Effector memory CD8-positive, alpha-beta T cell (primary cell): Measurements from ENCODE around the gene KIRREL1.

Source experiments
- ATAC-seq: fragments of 150-1000 bp; cut with Tn5 transposase; replicated peaks from 2 replicates; pipeline ENCODE4 v1.10.0; 2021; ENCODE audit warnings: mild to moderate bottlenecking, moderate library complexity
- DNase-seq, 3 experiments: peaks; one replicate each; pipeline ENCODE4 v3.0.0; 2021
- H3K27ac Mint-ChIP-seq, 2 donors: one replicate each; pipeline ENCODE4 v1.8.0; 2022; ENCODE audit warnings: mild to moderate bottlenecking in 2 of 2, mixed read lengths in 2 of 2, moderate library complexity in 2 of 2
- H3K27me3 Mint-ChIP-seq, 2 donors: one replicate each; pipeline ENCODE4 v1.8.0; 2022; ENCODE audit warnings: mixed read lengths in 2 of 2
- H3K36me3 Mint-ChIP-seq: one replicate; pipeline ENCODE4 v1.8.0; 2022; ENCODE audit warnings: mild to moderate bottlenecking, moderate library complexity, mixed read lengths; ENCODE audit not compliant: insufficient read depth
- H3K4me1 Mint-ChIP-seq, 2 donors: one replicate each; pipeline ENCODE4 v1.8.0; 2022; ENCODE audit warnings: low read depth in 2 of 2, mixed read lengths in 2 of 2
- H3K4me3 Mint-ChIP-seq, 2 donors: one replicate each; pipeline ENCODE4 v1.8.0; 2022; ENCODE audit warnings: mild to moderate bottlenecking in 2 of 2, mixed read lengths in 2 of 2, moderate library complexity in 2 of 2
- H3K9me3 Mint-ChIP-seq, 2 donors: one replicate each; pipeline ENCODE4 v1.8.0; 2022; ENCODE audit warnings: mixed read lengths in 2 of 2

KIRREL1 gene

DNA sequence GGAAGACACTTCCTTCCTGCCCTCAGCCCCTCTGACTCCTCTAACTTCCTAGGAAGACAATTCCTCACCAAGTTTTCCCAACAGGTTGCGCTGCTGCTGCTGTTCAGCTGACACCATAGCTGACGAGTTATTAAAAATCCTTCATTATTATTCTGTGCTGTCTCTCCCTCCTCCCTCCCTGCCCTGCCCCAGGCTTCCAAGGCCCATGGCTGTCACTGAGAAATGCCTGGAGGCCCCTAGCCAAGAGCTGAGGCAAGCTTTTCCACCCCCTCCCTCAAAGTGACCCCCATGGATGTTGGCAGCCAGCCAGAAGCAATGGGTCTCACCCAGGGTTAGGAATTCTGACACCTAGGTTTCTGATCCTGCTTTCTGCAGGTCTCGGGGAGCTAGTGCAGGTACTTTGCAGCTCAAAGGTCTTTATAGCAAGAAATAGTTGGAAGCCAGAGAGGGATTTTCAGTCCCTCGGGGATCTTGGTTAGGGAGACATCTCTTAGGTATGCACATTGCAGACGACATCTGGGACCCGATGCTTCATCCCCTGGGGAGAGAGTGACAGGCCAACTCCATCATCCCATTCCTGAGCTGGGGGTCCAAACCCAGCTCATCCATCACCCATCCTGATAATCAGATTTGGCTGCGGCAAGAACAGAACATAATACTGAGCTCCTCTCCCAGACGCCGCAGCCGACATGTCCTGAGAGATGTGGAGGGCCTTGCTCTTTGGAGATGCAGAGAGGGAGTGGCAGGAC, 65.0 kb downstream of the KIRREL1 start:
- Mint-ChIP-seq H3K36me3 (no peaks in the 10 kb centered on the region), H3K4me1 (no peaks in the 10 kb centered on the region), H3K27me3 (peaks cover 49 to 61% of the 10 kb centered on the region in 2 donors), H3K9me3 (no peaks in the 10 kb centered on the region), H3K4me3 (no peak overlapping the region), H3K27ac (no peak overlapping the region)
- ATAC-seq (no peak), DNase-seq (no peak)

DNA sequence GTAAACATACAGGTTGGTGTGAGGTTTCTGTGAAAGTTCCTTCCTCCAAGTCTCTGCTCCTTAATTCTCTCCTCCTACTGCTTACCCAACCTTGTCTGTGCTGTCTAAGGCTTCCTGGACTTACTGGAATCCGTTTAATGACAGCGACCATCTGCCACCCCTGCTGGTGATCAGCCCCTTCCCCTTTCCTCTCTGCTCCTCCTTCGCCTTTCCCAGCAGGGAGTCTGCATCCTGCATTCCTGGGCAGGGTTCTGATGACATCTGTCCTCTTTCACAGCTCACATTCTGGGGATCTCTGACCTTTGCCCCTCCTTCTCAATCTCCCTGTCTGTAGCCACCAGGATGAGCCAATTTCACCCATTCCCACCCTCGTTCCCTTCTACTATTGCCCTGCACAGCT, 66.5 kb downstream of the KIRREL1 start:
- ATAC-seq = no peak
- no peaks in the 10 kb centered on the region for H3K4me1 Mint-ChIP-seq
- no peak overlapping the region for H3K27ac Mint-ChIP-seq
- no peak for DNase-seq
- no peaks in the 10 kb centered on the region for H3K9me3 Mint-ChIP-seq
- H3K27me3 Mint-ChIP-seq = peaks cover 42 to 53% of the 10 kb centered on the region in 2 donors
- H3K4me3 Mint-ChIP-seq = no peak overlapping the region
- no peaks in the 10 kb centered on the region for H3K36me3 Mint-ChIP-seq

DNA sequence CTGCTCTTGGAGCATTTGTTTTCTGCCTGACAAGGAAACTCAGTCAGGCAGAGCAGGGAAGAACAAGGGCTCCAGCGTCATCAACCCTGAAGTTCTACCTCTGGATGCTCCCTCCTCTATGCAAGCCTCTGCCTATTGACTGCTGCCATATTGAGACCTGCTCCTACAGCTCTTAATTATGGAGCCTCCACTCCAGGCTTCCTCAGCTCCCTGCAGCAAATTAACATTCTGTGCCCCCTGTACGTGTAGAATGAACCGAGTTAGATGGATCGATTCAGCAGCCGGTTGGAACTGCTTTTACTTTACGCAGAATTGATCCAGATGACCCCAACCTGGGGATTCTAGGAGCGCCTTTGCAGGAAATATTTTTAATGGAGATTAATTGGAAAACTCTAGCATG, 68.7 kb downstream of the KIRREL1 start:
- Mint-ChIP-seq H3K27me3 (peaks cover 43 to 52% of the 10 kb centered on the region in 2 donors), H3K4me1 (no peaks in the 10 kb centered on the region), H3K4me3 (no peak overlapping the region), H3K27ac (no peak overlapping the region), H3K9me3 (no peaks in the 10 kb centered on the region), H3K36me3 (no peaks in the 10 kb centered on the region)
- DNase-seq (no peak), ATAC-seq (no peak)

GRCh38 chr1:158067662-158068061, 74.2 kb downstream of the KIRREL1 start:
- no peaks in the 10 kb centered on the region for H3K36me3 Mint-ChIP-seq
- H3K4me3 Mint-ChIP-seq = no peak overlapping the region
- DNase-seq (no peak), ATAC-seq (no peak)
- H3K27ac Mint-ChIP-seq = no peak overlapping the region
- H3K4me1 Mint-ChIP-seq = peaks cover 1 to 4% of the 10 kb centered on the region in 2 donors
- no peaks in the 10 kb centered on the region for H3K9me3 Mint-ChIP-seq
- peaks cover 43 to 62% of the 10 kb centered on the region in 2 donors for H3K27me3 Mint-ChIP-seq

DNA sequence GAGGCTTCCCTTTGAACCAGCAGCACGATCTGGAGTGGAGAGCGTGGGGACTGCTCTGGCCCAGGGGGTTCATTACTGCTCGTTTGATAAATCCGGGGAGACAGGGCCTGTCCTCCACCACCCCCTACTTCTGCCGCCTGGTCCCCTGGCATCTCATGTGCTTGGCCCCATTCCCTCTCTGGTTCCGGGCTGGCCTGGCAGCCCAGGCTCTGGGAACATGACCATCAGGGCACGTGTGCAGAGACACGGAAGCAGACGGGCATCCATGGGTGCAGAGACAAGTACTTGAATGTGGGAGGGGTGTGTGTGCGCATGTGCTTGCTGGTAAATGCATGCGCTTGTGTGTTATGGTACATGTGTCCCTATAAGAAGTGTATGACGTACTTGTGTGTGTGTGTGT, 75.5 kb downstream of the KIRREL1 start:
- H3K9me3 Mint-ChIP-seq = no peaks in the 10 kb centered on the region
- no peaks in the 10 kb centered on the region for H3K36me3 Mint-ChIP-seq
- peaks cover 38 to 56% of the 10 kb centered on the region in 2 donors for H3K27me3 Mint-ChIP-seq
- no peak for DNase-seq
- H3K4me1 Mint-ChIP-seq = peaks cover 1 to 4% of the 10 kb centered on the region in 2 donors
- no peak overlapping the region for H3K4me3 Mint-ChIP-seq
- H3K27ac Mint-ChIP-seq = no peak overlapping the region
- no peak for ATAC-seq

DNA sequence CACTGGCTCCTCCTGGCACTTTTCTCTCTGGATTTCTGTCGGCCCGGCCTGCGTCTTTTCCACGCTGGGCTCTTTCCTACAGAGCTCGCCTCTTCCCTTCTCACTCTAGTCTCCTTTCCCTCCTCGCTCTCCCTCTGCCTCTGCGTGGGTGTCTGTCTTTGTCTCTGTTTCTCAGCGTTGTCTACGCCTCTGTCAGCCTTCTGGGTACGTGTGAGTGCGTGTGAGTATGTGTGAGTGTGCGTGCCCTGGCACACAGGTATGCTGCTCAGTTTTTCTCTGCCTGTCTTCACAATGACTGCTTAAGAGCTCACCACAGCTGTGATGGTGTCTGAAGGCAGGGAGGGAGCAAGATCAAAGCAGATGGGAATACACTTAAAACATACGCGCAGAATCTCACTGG, 77.7 kb downstream of the KIRREL1 start:
- Mint-ChIP-seq H3K36me3 (no peaks in the 10 kb centered on the region), H3K27ac (no peak overlapping the region), H3K9me3 (no peaks in the 10 kb centered on the region), H3K4me3 (no peak overlapping the region), H3K4me1 (peaks cover 1 to 4% of the 10 kb centered on the region in 2 donors), H3K27me3 (peaks cover 34 to 64% of the 10 kb centered on the region in 2 donors)
- DNase-seq (no peak), ATAC-seq (no peak)

DNA sequence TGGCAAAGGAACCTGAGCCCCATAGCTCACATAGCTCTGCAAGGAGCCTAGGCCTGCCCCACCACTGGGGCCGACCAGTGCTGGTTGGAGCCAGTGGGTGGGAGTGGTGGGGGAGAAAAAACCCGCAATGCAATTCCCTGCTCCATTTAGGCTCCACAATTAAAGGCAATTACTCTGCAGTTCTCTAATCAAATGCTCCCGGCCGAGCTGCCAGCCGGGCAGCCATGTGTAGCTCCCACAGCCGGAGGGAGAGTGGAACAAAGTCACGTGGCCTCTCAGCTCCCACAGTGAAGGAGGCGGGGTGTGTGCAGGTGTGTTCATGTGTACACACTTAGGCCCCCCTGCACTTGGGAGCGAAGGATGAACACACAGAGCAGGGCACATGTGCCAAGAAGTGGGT, 81.6 kb downstream of the KIRREL1 start:
- Mint-ChIP-seq H3K4me3 (no peak overlapping the region), H3K36me3 (no peaks in the 10 kb centered on the region), H3K4me1 (peaks cover 1 to 4% of the 10 kb centered on the region in 2 donors), H3K27ac (no peak overlapping the region), H3K9me3 (no peaks in the 10 kb centered on the region), H3K27me3 (peaks cover 29 to 40% of the 10 kb centered on the region in 2 donors)
- no peak for DNase-seq
- ATAC-seq = no peak

GRCh38 chr1:158076441-158076840, 83.0 kb downstream of the KIRREL1 start:
- Mint-ChIP-seq H3K27ac (no peak overlapping the region), H3K4me3 (no peak overlapping the region), H3K9me3 (no peaks in the 10 kb centered on the region), H3K27me3 (peaks cover 26 to 40% of the 10 kb centered on the region in 2 donors), H3K36me3 (no peaks in the 10 kb centered on the region), H3K4me1 (peaks cover 0 to 1% of the 10 kb centered on the region in 2 donors)
- ATAC-seq (no peak), DNase-seq (no peak)

DNA sequence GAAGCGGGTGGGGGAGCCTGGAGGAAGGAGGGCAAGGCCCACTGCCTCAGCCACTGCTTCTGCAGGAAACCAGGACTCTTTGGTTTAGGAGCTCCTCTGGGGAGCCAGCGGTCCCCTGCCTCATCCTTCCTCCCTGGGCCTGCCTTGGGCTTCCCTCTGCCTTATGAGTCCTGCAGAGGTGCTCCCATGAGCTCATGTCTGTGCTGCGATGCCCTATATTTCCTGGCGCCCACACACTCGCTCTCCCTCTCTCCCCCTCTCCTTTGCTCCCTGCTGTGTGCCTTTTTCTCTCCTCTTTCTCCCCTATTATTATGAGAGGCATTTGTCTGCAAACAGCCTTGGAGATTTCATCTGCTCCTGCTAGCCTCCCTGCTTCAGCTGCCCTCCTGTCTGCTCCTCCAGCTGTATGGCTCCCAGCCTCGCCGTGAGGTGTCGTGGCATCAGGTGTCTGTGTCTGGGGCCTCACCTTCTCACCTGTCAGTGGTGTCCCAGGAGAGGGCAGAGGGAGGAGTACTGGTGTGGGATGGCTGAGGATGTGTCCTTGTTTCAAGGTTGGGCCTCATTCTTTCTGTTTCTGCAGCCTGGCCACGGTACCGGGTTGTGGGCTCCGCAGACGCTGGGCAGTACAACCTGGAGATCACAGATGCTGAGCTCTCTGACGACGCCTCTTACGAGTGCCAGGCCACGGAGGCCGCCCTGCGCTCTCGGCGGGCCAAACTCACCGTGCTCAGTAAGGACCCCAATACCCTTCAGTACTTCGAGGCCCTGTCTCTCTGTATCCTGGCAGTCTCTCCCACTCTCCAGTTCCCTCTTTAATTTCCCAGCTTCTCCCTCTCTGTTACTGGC, 84.2 kb downstream of the KIRREL1 start:
- H3K36me3 Mint-ChIP-seq = no peaks in the 10 kb centered on the region
- no peak for DNase-seq
- no peak for ATAC-seq

DNA sequence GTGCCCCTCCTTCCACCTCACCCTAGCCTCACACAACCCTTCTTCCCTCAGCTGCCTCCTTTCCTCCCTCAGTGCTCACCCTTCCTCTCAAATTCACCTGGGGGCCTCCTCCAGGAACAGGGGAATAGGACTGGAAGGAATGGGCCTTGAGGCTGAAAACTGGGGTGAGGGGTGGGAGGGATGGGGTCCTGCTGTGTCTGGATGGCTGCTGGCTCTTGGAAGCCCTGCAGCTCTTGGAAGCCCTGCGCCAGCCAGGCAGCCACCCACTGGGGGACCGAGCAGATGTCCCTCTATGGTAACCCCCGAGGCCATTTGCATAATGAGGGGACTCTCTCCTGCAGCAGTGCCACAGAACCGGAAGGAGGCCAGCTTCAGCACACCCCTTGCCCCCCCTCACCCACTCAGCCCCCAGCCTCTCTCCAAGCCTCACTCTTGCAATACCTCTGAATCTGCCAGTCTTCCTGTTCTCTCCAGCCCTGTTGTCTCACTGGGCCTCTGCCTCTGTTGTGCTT, 85.2 kb downstream of the KIRREL1 start:
- H3K4me3 Mint-ChIP-seq = no peak overlapping the region
- H3K4me1 Mint-ChIP-seq = no peaks in the 10 kb centered on the region
- no peak overlapping the region for H3K27ac Mint-ChIP-seq
- peaks cover 30 to 40% of the 10 kb centered on the region in 2 donors for H3K27me3 Mint-ChIP-seq
- no peaks in the 10 kb centered on the region for H3K36me3 Mint-ChIP-seq
- DNase-seq (no peak), ATAC-seq (no peak)
- no peaks in the 10 kb centered on the region for H3K9me3 Mint-ChIP-seq

More for the DNA sequence above, 84.2 kb downstream of the KIRREL1 start:
- Mint-ChIP-seq H3K4me1 (no peaks in the 10 kb centered on the region), H3K4me3 (no peak overlapping the region), H3K27ac (no peak overlapping the region), H3K9me3 (no peaks in the 10 kb centered on the region), H3K27me3 (peaks cover 23 to 33% of the 10 kb centered on the region in 2 donors)

- DNase-seq (no peak), ATAC-seq (no peak)
- Mint-ChIP-seq H3K27me3 (peaks cover 30 to 39% of the 10 kb centered on the region in 2 donors), H3K9me3 (no peaks in the 10 kb centered on the region), H3K4me1 (no peaks in the 10 kb centered on the region), H3K4me3 (no peak overlapping the region), H3K27ac (no peak overlapping the region), H3K36me3 (no peaks in the 10 kb centered on the region)
Observed at GRCh38 chr1:158080066-158080465, 86.6 kb downstream of the KIRREL1 start.

DNA sequence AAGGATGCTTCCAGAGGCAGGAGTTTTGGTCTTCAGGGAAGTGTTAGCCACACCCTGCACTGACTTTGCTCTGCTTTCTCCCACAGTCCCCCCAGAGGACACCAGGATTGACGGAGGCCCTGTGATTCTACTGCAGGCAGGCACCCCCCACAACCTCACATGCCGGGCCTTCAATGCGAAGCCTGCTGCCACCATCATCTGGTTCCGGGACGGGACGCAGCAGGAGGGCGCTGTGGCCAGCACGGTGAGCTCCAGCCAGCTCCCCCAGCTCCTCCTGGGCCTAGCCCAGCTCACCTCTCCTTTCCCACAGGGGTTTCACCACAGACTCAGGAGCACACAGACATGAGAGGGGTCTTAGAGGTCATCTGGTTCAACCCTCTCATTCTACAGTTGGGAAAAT, 90.9 kb downstream of the KIRREL1 start:
- ATAC-seq = no peak
- no peak overlapping the region for H3K27ac Mint-ChIP-seq
- DNase-seq = no peak

GRCh38 chr1:158084747-158085146, 91.3 kb downstream of the KIRREL1 start:
- Mint-ChIP-seq H3K4me1 (no peaks in the 10 kb centered on the region), H3K27me3 (peaks cover 36 to 61% of the 10 kb centered on the region in 2 donors), H3K36me3 (no peaks in the 10 kb centered on the region), H3K27ac (no peak overlapping the region), H3K9me3 (no peaks in the 10 kb centered on the region), H3K4me3 (no peak overlapping the region)
- ATAC-seq (no peak), DNase-seq (no peak)

More for the DNA sequence above, 90.9 kb downstream of the KIRREL1 start:
- Mint-ChIP-seq H3K4me1 (no peaks in the 10 kb centered on the region), H3K27me3 (peaks cover 36 to 57% of the 10 kb centered on the region in 2 donors), H3K9me3 (no peaks in the 10 kb centered on the region), H3K36me3 (no peaks in the 10 kb centered on the region), H3K4me3 (no peak overlapping the region)
